Measurements from ENCODE around the gene B9D1. TPM values are rescaled to one million over a fixed set of nuclear protein-coding genes. Genes with fewer than 3 reads are reported as not detected.

The B9D1 gene
- total and polyA plus RNA-seq, 2 of the 13 experiments (the other 11 are each of a cell fraction or from before 2014, with no cell fraction given): 27.7 to 31.1 TPM

GRCh38 chr17:19308398-19308797, 54.1 kb downstream of the B9D1 start (continued):
- TF ChIP-seq CENPT (CRISPR knock-in tag; IDR thresholded peaks at IDR 0.05; ENCODE audit: low read depth): no peak
- TF ChIP-seq ZNF24 (IDR thresholded peaks at IDR 0.05): no peak
- TF ChIP-seq HNRNPUL1 (IDR thresholded peaks at IDR 0.05; ENCODE audit: low read depth, low read length): no peak
- TF ChIP-seq ATF3 (CRISPR knock-in tag; IDR thresholded peaks at IDR 0.05): no peak
- TF ChIP-seq ZHX2 (IDR thresholded peaks at IDR 0.05; ENCODE audit: low read depth): no peak
- TF ChIP-seq ZHX2 (CRISPR knock-in tag; IDR thresholded peaks at IDR 0.05; ENCODE audit: borderline replicate concordance): no peak
- TF ChIP-seq POLR2AphosphoS2 (IDR thresholded peaks at IDR 0.05; ENCODE audit: low read depth, low read length): no peak
- no peak for TF ChIP-seq TRIM22 (IDR thresholded peaks at IDR 0.05)
